Activated CD4-positive, alpha-beta T cell treated with anti-CD3 and anti-CD28 coated beads, Interleukin-2, Interleukin-6, amounts not matched to agents 100 ng/mL and 50 ng/mL, durations not matched to agents 16 hours and 8 hours (primary cell): ENCODE measurements around the gene TMEM204.

Experiments
- DNase-seq: peaks from one replicate; pipeline ENCODE4 v3.0.0-alpha.2; 2020

TMEM204 gene

GRCh38 chr16:1540556-1540855 is 7.0 kb downstream of the TMEM204 start:
- no peak for DNase-seq

GRCh38 chr16:1541293-1542165 is 8.1 kb downstream of the TMEM204 start:
- no peak for DNase-seq

- no peak for DNase-seq
Measured at GRCh38 chr16:1542166-1542500, 8.7 kb downstream of the TMEM204 start.

DNA sequence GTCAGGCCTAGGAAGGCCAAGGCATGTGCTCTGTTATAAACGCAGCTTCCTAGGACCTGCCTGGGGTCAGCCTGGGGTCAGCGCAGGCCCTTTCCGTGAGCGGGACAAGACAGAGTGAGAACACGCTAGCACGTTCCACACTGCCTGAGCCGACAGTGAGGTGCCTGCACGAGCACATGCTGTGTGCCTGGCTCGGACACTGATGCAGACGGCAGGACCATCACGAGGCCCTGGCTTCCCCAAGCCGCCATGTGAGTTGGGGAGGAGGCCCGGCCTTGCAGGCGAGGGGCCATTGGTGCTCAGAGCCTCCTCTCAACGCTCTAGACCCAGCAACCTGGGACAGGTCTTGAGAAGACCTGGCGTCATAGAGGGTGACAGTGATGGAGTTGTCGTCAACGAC is 9.1 kb downstream of the TMEM204 start:
- no peak for DNase-seq

- peak; percentile 65 for DNase-seq
Measured at GRCh38 chr16:1543085-1543896, 9.8 kb downstream of the TMEM204 start.

DNA sequence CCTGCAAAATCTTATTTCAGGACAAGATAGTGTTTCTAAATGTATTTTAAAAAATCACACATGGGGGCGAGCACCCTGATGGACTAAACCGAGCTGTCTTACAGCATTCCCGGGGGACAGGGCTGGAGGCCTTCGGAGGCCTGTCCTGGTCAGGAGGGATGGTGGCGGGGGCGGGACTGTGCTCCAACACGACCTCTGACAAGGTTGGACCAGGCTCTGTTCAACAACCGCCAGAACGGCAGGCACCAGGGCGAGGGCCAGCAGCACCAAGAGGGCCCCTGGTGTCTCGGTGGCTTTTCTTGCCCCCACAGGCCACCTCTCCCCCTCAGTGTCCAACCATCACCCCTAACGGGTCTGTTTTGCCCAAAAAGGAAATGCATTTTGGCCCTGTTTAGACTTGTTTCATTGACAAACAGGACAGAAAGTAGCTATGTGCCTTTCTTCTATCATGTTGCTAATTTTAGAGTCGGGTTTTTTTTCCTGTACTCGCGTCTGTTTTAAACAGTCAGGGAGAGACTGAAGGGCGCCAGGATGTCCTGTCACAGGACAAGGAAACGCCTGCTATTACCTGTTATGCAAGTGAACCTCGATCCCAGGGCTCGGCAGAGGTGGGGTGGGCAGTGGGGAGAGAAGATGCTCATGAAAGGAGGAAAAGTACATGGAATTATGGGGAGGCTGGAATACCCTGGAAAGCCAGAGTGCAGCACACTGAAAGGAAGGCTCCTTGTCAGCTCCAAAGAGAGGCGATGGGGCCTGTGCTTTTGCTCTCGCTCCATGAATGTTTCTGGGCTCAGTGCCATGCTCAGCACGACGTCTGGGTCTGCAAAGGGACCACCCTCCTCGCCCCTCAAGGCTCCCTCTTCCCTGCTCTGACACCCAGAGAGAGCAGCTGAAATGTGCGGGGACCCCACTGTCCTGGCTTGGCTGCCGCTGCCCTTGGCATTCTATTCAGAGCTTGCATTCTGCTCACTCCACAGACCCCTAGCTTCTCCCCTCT is 11.9 kb downstream of the TMEM204 start:
- DNase-seq = no peak

DNA sequence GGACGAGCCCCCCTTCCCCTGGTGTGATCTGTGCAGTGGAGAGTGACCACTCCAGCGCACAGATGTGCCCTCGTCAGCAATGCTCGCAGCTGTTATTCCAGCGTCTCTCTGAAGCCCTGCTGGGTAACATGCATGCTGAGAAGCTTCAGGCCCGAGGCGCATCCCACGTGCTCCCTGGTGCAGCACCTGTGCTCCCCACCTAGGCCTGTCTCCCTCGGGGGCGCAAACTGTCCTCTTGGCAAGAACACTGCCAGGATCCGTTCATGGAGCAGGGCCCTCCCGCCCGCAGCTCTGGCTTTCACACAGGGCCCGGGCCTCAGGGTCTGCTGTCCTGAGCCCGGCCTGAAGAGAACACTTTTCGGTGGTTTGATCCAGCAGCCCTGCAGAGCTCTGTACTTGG is 13.0 kb downstream of the TMEM204 start:
- DNase-seq = no peak

GRCh38 chr16:1548233-1548632 is 14.8 kb downstream of the TMEM204 start:
- no peak for DNase-seq

GRCh38 chr16:1548727-1549126 is 15.3 kb downstream of the TMEM204 start:
- DNase-seq = no peak

- DNase-seq = no peak
Measured at GRCh38 chr16:1550069-1550468, 16.6 kb downstream of the TMEM204 start.

- no peak for DNase-seq
Measured at GRCh38 chr16:1550696-1551095, 17.2 kb downstream of the TMEM204 start.

DNA sequence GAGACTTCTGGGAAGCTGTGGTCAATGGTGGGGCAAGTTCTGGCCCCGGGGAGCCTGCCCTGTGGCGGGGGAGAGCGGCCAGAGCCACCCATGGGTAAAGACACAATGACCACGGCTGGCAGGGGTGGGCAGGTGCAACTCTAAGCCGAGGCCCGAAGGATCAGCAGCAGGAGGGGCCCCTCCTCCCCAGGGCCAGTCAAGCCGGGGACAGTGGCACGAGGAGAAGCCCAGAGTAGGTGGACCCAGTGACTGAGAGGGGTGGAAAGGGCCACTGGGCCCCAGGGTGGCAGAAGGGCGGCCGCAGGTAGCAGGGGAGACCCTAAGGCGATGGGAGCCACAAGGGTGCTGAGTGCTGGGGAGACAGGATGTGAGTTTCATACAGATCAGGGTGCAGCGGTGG is 17.7 kb downstream of the TMEM204 start:
- DNase-seq = no peak

DNA sequence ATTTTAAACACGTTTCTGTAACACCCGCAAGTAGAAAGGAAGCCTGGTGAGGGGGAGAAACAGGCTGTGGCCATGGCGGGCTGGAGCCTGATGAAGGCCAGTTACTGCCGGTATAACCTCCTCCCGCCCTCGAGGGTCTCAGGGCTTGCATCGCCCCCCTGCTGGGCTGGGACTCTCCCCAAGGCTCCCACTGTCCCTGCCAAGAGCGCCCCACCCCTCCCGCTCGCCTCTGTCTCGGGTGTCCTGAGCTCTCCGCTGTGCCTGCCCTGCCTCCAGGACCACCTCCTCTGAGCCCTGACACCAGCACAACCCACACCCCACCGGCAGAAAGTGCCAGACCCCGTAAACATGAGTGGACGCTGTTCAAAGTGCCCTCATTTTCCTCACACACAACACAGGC is 18.7 kb downstream of the TMEM204 start:
- DNase-seq = no peak

- no peak for DNase-seq
Measured at GRCh38 chr16:1553946-1554825, 20.7 kb downstream of the TMEM204 start.

GRCh38 chr16:1554826-1555445 is 21.5 kb downstream of the TMEM204 start:
- no peak for DNase-seq

DNA sequence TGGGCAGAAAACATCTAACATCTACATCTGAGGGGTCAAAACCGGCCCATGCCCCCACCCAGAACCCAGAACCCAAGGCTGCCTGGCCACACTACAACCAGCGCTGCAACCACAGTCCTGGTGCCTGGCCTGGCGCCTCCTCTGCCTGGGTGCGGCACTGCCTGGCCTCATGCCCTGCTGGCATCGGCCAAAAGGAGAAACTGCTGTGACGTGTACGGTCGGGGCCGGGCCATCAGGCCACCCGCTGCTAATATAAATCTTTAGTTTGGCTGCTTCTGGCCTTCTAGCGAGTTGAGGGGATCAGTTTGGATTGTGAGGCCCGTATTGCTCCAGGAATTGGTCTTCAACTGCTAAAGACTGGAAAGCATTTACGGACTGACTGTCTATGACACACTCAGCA is 22.8 kb downstream of the TMEM204 start:
- DNase-seq = no peak

- DNase-seq = no peak
Measured at GRCh38 chr16:1557074-1557473, 23.6 kb downstream of the TMEM204 start.

- DNase-seq = no peak
Measured at GRCh38 chr16:1557576-1557975, 24.1 kb downstream of the TMEM204 start.

DNA sequence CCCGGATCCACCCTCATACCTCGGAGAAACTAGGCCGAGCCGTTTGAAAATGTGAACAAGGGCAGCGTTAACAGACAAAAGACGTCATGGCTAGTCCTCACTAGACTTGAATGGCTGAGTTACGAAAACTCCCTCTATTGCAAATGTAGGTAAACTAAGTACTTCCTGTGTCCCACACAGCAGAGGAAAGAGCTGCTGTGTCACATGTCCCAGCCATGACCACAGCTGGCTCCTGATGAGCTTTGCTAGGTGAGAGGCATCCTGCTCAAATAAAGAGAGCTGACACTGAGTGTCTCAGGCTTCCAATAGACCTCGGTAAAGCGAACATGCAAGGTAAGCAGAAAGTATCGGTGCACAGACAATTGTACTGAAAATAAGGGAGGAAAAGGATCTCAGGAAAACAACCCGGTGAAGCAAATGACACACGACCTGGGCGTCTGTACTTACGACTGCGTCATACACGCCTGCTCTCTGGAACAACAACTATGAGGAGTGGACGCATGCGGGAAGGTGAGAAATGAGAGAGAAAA is 26.0 kb downstream of the TMEM204 start:
- no peak for DNase-seq

- DNase-seq = no peak
Measured at GRCh38 chr16:1560153-1560552, 26.7 kb downstream of the TMEM204 start.

- DNase-seq = no peak
Measured at GRCh38 chr16:1560866-1561265, 27.4 kb downstream of the TMEM204 start.
